GM10266 (cell line): Measurements from ENCODE around the gene RASAL1.

Experiments
- DNase-seq: peaks from one replicate; pipeline ENCODE4 v3.0.0; 2012; ENCODE audit errors: extremely low spot score
- TF ChIP-seq, protein P1 (sequence below): IDR thresholded peaks from 2 replicates; pipeline ENCODE4 v1.5.1; 2012; ENCODE audit warnings: mild to moderate bottlenecking, low read depth; ENCODE audit not compliant: control insufficient read depth, insufficient read depth; ENCODE audit errors: missing control alignments

Gene RASAL1

DNA sequence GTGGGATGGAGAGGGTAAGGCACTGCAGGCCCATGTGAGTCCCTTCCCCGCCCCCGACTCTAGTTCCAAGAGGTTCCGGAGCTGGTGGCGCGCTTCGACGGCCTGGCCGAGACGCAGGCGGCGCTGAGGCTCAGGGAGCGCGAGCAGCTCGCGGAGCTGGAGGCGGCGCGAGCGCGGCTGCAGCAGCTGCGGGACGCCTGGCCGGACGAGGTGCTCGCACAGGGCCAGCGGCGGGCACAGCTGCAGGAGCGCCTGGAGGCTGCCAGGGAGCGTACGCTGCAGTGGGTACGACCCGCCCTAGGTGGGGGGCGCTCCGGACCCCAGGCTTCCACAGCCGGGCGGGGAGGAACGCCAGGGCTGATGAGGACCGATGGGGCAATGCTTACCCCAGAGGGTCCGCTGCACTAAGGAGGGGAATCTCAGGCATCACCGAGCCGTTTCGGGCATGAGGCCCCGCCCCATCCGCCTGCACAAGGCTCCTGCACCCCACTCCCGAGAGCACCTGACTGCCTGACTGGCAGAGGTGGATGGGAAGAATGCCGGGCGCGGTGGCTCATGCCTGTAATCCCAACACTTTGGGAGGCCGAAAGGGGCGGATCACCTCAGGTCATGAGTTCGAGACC is 18.9 kb upstream of the RASAL1 start:
- no peak for DNase-seq

GRCh38 chr12:113152835-113153814 is 17.6 kb upstream of the RASAL1 start:
- TF ChIP-seq, protein P1, sequence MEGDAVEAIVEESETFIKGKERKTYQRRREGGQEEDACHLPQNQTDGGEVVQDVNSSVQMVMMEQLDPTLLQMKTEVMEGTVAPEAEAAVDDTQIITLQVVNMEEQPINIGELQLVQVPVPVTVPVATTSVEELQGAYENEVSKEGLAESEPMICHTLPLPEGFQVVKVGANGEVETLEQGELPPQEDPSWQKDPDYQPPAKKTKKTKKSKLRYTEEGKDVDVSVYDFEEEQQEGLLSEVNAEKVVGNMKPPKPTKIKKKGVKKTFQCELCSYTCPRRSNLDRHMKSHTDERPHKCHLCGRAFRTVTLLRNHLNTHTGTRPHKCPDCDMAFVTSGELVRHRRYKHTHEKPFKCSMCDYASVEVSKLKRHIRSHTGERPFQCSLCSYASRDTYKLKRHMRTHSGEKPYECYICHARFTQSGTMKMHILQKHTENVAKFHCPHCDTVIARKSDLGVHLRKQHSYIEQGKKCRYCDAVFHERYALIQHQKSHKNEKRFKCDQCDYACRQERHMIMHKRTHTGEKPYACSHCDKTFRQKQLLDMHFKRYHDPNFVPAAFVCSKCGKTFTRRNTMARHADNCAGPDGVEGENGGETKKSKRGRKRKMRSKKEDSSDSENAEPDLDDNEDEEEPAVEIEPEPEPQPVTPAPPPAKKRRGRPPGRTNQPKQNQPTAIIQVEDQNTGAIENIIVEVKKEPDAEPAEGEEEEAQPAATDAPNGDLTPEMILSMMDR, result peak; percentile 62
- peak; percentile 84 for DNase-seq

More for the DNA sequence above, 18.9 kb upstream of the RASAL1 start:
- TF ChIP-seq, protein P1, result no peak

DNA sequence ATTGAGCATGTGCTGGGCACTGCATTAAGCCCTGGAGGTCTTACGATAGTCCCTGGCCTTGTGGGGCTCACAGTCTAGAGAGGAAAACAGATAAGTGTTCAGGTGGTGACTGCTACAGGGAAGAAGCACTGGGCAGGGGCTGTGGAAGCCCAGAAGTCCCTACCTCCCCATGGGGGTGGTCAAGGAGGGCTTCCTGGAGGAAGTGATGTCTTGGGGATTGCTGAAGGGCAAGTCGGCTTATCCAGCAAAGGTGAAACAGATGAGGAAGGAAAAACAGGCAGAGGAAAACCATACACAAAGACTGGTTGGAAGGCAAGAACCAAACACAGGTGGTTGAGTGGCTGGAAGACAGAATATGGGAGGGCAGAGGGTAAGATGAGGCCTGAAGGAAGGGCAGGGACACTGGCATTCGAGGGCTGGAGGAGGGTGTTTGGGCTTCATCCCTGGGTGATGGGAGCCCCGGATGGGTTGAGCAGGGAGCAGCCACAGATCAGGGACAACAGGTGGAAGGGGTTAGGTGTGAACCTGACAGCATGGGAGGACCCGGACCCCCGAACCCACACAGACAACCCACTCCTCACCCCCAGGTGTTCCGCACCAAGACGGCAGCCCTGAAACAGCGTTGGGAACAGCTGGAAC is 16.8 kb upstream of the RASAL1 start:
- DNase-seq, result no peak
- TF ChIP-seq, protein P1, result no peak

GRCh38 chr12:113151655-113152054 is 16.1 kb upstream of the RASAL1 start:
- DNase-seq, result no peak
- TF ChIP-seq, protein P1, result no peak

DNA sequence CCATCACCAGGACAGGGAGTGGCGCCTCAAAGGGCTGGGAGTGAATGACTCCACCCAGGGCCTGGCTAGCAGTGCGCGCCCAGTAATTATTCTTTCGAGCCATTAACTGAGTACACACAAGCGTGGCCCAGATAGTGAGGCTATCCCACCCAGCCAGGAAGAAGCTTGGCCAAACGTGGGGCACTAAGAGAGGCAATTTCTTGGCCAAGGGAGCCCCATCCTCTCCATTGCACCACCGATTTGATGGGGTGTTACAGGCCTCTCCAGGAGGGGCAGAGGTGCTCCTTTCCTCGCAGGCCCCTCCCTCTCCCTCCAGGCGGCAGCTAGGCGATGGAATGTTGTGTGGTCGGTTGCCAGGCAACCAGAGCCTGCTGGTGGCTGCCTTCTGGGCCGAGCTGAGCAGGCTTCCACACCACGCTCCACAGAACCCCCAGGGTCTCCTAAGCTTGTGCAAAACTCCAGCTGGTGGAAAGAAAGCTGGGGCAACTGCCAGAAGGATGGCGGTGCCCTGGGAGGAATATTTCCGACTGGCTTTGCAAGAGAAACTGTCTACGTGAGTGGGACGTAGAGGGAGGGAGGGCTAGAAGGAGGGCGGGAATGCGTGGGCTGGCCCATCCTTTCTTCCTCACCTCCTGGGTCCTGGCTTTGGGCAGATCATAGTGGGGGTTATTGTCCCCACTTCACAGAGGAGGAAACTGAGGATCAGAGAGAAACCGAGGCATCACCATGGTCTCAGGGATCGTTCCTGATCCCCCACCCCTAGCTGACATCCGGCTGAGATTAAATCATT is 14.0 kb upstream of the RASAL1 start, which contains the start of gene CFAP73:
Gene CFAP73 (plus strand): TSS at position 364 of the 790 bp plus-strand sequence. CDS start 134 bp downstream, at position 498.
- TF ChIP-seq, protein P1, result no peak
- DNase-seq, result no peak

DNA sequence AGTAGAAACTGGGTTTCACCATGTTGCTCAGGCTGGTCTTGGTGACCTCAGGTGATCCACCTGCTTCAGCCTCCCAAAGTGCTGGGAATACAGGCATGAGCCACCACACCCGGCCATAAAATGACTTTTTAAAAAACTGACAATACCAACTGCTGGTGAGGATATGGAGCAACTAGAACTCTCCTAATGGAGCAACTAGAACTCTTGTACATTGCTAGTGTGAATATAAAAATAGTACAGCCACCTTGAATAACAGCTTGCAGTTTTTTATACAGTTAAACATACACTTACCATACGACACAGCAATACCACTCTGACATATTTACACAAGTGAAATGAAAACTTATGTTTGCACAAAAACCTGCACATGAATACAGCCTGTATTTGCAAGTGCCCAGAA is 11.4 kb upstream of the RASAL1 start:
- TF ChIP-seq, protein P1, result no peak
- no peak for DNase-seq
